Neutrophil (primary cell): ENCODE results near the gene DBP.

Experiments
- H3K27ac ChIP-seq: fragments of 200-600 bp; sonication (generic); 2 replicates; pipeline ENCODE4 v1.5.1; 2016; ENCODE audit warnings: mild to moderate bottlenecking, moderate library complexity
- H3K27me3 ChIP-seq: fragments of 200-600 bp; sonication (generic); 2 replicates; pipeline ENCODE4 v1.6.0; 2016; ENCODE audit warnings: mild to moderate bottlenecking
- H3K36me3 ChIP-seq: fragments of 200-600 bp; sonication (generic); 2 replicates; pipeline ENCODE4 v1.5.1; 2017
- H3K4me1 ChIP-seq, 2 experiments: fragments of 200-600 bp in 1 of 2; sonication (generic) in 1 of 2; 1 replicate in 1 of 2; 2 replicates in 1 of 2; pipeline versions ENCODE4 v1.5.1 to v1.6.1; 2013 to 2016; ENCODE audit warnings: low read depth in 1 of 2, low read length in 1 of 2, mild to moderate bottlenecking in 1 of 2, moderate library complexity in 1 of 2; ENCODE audit not compliant: control insufficient read depth in 1 of 2, insufficient read depth in 1 of 2
- H3K4me3 ChIP-seq, 2 experiments: fragments of 200-600 bp in 1 of 2; sonication (generic) in 1 of 2; 1 replicate in 1 of 2; 2 replicates in 1 of 2; pipeline ENCODE4 v1.5.1; 2013 to 2016; ENCODE audit warnings: low read depth in 1 of 2, low read length in 1 of 2, mild to moderate bottlenecking in 1 of 2, moderate library complexity in 1 of 2
- H3K9me3 ChIP-seq: fragments of 200-600 bp; sonication (generic); 2 replicates; pipeline ENCODE4 v1.5.1; 2016
- TF ChIP-seq, protein P1 (sequence below): fragments of 200-600 bp; sonication (generic); IDR thresholded peaks from 2 replicates; pipeline ENCODE4 v1.5.1; 2016; ENCODE audit warnings: antibody characterized with exemption

The DBP gene

DNA sequence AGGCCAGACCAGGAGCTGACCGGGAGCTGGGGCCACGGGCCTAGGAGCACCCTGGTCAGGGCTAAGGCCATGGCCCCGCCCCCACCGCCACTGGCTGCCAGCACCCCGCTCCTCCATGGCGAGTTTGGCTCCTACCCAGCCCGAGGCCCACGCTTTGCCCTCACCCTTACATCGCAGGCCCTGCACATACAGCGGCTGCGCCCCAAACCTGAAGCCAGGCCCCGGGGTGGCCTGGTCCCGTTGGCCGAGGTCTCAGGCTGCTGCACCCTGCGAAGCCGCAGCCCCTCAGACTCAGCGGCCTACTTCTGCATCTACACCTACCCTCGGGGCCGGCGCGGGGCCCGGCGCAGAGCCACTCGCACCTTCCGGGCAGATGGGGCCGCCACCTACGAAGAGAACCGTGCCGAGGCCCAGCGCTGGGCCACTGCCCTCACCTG, 11.3 kb downstream of the DBP start:
- Histone ChIP-seq H3K27me3 (no peaks in the 10 kb centered on the region), H3K27ac (no peak overlapping the region), H3K4me1 (peaks cover 22 to 23% of the 10 kb centered on the region in 2 experiments), H3K9me3 (no peaks in the 10 kb centered on the region), H3K4me3 (no peak overlapping the region), H3K36me3 (peaks cover 29% of the 10 kb centered on the region)
- TF ChIP-seq, protein P1, sequence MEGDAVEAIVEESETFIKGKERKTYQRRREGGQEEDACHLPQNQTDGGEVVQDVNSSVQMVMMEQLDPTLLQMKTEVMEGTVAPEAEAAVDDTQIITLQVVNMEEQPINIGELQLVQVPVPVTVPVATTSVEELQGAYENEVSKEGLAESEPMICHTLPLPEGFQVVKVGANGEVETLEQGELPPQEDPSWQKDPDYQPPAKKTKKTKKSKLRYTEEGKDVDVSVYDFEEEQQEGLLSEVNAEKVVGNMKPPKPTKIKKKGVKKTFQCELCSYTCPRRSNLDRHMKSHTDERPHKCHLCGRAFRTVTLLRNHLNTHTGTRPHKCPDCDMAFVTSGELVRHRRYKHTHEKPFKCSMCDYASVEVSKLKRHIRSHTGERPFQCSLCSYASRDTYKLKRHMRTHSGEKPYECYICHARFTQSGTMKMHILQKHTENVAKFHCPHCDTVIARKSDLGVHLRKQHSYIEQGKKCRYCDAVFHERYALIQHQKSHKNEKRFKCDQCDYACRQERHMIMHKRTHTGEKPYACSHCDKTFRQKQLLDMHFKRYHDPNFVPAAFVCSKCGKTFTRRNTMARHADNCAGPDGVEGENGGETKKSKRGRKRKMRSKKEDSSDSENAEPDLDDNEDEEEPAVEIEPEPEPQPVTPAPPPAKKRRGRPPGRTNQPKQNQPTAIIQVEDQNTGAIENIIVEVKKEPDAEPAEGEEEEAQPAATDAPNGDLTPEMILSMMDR: no peak

DNA sequence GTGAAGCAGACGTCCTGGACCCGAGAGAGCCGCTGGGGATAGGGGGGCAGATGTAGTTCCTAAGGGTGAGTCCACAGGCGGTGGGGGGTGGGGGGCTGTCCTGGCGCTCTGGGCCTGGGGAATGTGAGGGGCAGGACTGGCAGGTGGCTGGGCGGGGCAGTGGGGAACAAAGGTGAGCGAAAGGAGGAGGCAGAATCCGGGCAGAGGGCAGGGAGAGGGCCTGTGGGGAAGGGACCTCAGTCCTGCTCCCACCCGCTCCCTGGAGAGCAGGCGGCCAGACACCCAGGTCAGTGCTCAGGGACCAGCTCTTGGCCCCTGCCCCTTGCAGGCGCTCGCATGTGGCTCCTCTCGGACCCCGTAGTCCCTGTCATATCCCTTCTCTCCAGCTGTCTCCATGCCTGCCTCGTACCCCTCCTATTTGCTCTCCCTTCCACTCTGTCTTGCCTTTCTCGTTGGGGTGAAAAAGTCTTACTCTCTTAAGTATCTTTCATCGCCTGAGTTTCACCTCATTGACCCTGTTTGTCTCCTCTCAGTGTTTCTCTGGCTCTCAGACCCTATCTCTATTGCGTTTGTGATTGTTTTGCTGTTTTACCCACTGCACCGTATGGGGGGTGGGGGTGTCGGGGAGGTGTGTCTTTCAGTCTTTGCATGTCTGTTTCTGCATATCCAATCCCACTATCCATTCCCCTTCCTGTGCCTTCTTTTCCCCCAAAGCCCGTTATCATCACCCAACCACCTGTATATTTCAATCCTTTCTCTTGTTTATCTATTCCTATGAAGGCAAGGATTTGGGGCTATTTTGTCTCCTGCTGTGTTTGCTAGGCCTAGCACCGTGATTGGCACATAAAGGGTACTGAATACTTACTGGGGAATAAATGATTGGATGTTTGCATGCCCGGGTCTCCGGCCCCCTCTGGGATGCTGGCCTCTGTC, 12.1 kb downstream of the DBP start:
- Histone ChIP-seq H3K4me3 (peak overlapping the region in 1 of 2 experiments; percentile 58), H3K36me3 (peaks cover 21% of the 10 kb centered on the region), H3K27me3 (no peaks in the 10 kb centered on the region), H3K27ac (peak overlapping the region; percentile 67), H3K9me3 (no peaks in the 10 kb centered on the region), H3K4me1 (peaks cover 17 to 18% of the 10 kb centered on the region in 2 experiments)
- TF ChIP-seq, protein P1: no peak

DNA sequence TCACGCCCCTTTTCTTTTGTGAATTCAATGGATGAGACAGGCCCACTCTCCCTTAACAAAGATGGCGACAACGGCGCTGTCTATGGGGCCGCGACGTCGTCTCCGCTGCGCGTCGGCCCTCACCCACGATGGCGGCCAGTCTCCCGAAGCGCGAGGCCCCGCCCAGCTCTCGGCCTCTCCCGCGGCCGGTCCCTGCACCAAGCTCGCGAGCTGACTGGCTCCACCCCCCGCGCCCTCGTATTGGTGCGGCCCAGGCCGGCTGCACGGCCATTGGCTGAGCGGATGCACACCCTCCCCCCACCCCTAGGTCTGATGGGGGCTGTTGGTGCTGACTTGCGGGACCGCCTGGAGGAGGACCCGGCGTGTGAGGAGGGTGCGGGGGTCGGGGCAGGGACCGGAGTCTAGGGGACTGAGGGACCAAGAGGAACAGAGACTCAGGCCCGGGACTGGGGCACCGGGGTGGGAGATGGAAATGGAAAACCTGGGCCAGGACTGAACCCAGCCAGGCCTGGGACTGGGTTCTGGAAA, 13.0 kb downstream of the DBP start:
- Histone ChIP-seq H3K4me3 (peak overlapping the region; percentile 43 to 58), H3K4me1 (peaks cover 23 to 24% of the 10 kb centered on the region in 2 experiments), H3K36me3 (peaks cover 12% of the 10 kb centered on the region), H3K9me3 (no peaks in the 10 kb centered on the region), H3K27ac (peak overlapping the region; percentile 67), H3K27me3 (no peaks in the 10 kb centered on the region)
- TF ChIP-seq, protein P1: peak; percentile 36

DNA sequence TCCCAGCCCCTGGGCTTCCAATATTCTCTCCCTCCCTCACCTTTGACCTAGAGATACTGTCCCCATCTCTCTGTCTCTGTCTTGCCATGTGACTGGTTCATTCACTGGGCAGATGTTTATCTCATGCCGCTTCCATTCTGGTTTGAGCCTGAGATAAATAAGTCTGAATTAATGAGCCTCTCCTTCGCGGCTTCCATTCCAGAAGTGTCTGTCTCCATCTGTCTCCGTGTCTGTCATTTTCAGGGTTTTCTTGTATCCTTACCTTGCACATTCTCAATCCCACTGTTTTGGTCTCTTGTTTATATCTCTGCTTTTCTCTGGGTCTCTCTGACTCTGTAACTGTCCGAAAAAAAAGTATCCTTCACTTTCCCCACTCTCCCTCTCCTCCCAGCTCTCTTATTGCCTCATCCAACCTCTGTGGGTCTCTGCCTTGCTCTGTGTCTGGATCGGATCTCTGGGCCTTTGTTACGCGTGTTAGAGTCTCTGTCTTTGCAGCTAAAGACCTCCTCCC, 13.6 kb downstream of the DBP start:
- peaks cover 25 to 28% of the 10 kb centered on the region in 2 experiments for H3K4me1 ChIP-seq
- H3K36me3 ChIP-seq: peaks cover 6% of the 10 kb centered on the region
- peak overlapping the region; percentile 67 for H3K27ac ChIP-seq
- TF ChIP-seq, protein P1: no peak
- no peaks in the 10 kb centered on the region for H3K27me3 ChIP-seq
- H3K4me3 ChIP-seq: peak overlapping the region; percentile 43 to 58
- no peaks in the 10 kb centered on the region for H3K9me3 ChIP-seq

DNA sequence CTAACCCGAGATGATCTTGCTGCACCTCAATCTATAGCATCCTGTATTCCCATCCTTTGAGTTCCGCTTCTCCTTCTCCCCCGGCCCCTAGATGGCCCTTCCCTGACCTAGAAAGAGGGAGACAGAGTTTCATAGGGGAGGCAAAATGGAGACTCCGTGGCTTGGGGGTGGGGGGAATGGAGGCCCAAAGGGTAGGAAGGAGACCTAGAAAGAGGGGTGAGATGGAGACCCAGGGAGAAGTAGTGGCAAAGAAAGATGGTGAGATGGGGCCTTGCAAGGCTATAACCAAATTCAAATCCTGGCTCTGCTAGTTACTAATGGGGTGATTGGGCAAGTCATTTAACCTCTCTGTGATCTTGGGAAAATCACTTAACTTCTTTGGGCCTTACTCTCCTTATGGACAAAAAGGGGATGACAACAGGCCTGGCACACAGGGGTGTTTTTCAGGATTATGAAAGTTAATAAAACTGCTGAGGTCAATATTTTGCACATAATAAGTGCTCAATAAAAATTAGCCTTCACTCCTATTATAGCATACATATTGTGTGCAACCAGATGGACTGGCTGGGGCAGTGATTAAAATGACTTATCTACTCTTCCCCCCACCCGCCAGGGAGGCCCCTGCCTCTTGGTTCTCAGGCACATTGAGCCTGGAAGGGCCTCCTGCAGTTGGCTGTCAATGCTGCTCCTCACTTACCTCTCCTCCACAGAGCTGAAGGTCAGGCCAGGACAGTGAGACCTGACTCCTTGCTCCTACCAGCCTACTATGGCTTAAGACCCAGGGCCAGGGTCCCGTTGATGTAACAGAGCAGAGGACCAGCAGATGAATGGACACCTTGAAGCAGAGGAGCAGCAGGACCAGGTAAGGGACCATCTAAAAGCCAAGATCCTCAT, 17.2 kb downstream of the DBP start:
- Histone ChIP-seq H3K9me3 (no peaks in the 10 kb centered on the region), H3K27ac (peak overlapping the region; percentile 87), H3K4me1 (peaks cover 37 to 38% of the 10 kb centered on the region in 2 experiments), H3K4me3 (peak overlapping the region; percentile 73 to 79), H3K27me3 (no peaks in the 10 kb centered on the region), H3K36me3 (peaks cover 27% of the 10 kb centered on the region)
- TF ChIP-seq, protein P1: no peak
